ENCODE data around the gene NDFIP1. TPM values are rescaled to one million over a fixed set of nuclear protein-coding genes. Genes with fewer than 3 reads are reported as not detected.

NDFIP1 gene
- total RNA-seq, 2 donors from 2014 or later = 37.1 to 56.9 TPM

- intact Hi-C loops (cut with DNase I) = loop anchor here (5.0 to 10.0 kb wide), 2 partner anchors 124 to 477 kb away; no protein-coding TSS in a partner anchor
- no peak overlapping the region for H3K9ac ChIP-seq (ENCODE audit: low read depth in 2 of 2, low read length in 2 of 2)
- no peaks in the 10 kb centered on the region for H3K27me3 ChIP-seq
- TF ChIP-seq CTCF (IDR thresholded peaks at IDR 0.05) = no peak
- H3K27ac ChIP-seq = no peak overlapping the region
- no peak for DNase-seq
- no peaks in the 10 kb centered on the region for H3K9me3 ChIP-seq
- peaks cover 12% of the 10 kb centered on the region for H3K36me3 ChIP-seq
- H3K4me3 ChIP-seq = no peak overlapping the region
- H3K4me1 ChIP-seq = no peaks in the 10 kb centered on the region
These were observed 32.9 kb downstream of the NDFIP1 start for GRCh38 chr5:142141463-142141862.

- intact Hi-C loops (cut with DNase I) = loop anchor here (5.0 to 10.0 kb wide), 2 partner anchors 127 to 479 kb away; no protein-coding TSS in a partner anchor
- peaks cover 12% of the 10 kb centered on the region for H3K36me3 ChIP-seq
These were observed 35.3 kb downstream of the NDFIP1 start for GRCh38 chr5:142143878-142144277.

GRCh38 chr5:142145106-142145900, 36.7 kb downstream of the NDFIP1 start:
- peak; percentile 71 for TF ChIP-seq CTCF (IDR thresholded peaks at IDR 0.05)
- H3K27ac ChIP-seq = no peak overlapping the region
- no peak overlapping the region for H3K4me3 ChIP-seq
- peak; percentile 74 for DNase-seq
- peaks cover 12% of the 10 kb centered on the region for H3K36me3 ChIP-seq
- intact Hi-C loops (cut with DNase I) = loop anchor here (5.0 to 10.0 kb wide), 2 partner anchors 153 to 481 kb away; no protein-coding TSS in a partner anchor
- no peaks in the 10 kb centered on the region for H3K9me3 ChIP-seq
- no peak overlapping the region for H3K9ac ChIP-seq (ENCODE audit: low read depth in 2 of 2, low read length in 2 of 2)
- H3K27me3 ChIP-seq = no peaks in the 10 kb centered on the region
- no peaks in the 10 kb centered on the region for H3K4me1 ChIP-seq

More at GRCh38 chr5:142143878-142144277, 35.3 kb downstream of the NDFIP1 start:
- Histone ChIP-seq H3K27ac (no peak overlapping the region), H3K9me3 (no peaks in the 10 kb centered on the region), H3K9ac (ENCODE audit: low read depth in 2 of 2, low read length in 2 of 2) (no peak overlapping the region), H3K27me3 (no peaks in the 10 kb centered on the region), H3K4me3 (no peak overlapping the region), H3K4me1 (no peaks in the 10 kb centered on the region)
- TF ChIP-seq CTCF (IDR thresholded peaks at IDR 0.05) = peak; percentile 36
- no peak for DNase-seq

- intact Hi-C loops (cut with DNase I) = loop anchor here (5.0 to 10.0 kb wide), 2 partner anchors 157 to 485 kb away; no protein-coding TSS in a partner anchor
- Histone ChIP-seq H3K4me1 (no peaks in the 10 kb centered on the region), H3K27me3 (no peaks in the 10 kb centered on the region), H3K4me3 (no peak overlapping the region), H3K9me3 (no peaks in the 10 kb centered on the region), H3K27ac (no peak overlapping the region), H3K36me3 (peaks cover 12% of the 10 kb centered on the region), H3K9ac (ENCODE audit: low read depth in 2 of 2, low read length in 2 of 2) (no peak overlapping the region)
- DNase-seq = no peak
- TF ChIP-seq CTCF (IDR thresholded peaks at IDR 0.05) = no peak
These were observed 40.8 kb downstream of the NDFIP1 start for GRCh38 chr5:142149363-142149762.

GRCh38 chr5:142150431-142150830, 41.9 kb downstream of the NDFIP1 start:
- Histone ChIP-seq H3K9ac (ENCODE audit: low read depth in 2 of 2, low read length in 2 of 2) (no peak overlapping the region), H3K9me3 (no peaks in the 10 kb centered on the region), H3K36me3 (peaks cover 9% of the 10 kb centered on the region), H3K27me3 (no peaks in the 10 kb centered on the region), H3K4me3 (no peak overlapping the region), H3K27ac (no peak overlapping the region), H3K4me1 (no peaks in the 10 kb centered on the region)
- intact Hi-C loops (cut with DNase I) = loop anchor here (10.0 kb wide), 2 partner anchors 174 to 544 kb away; partner anchors contain the start of gene SPRY4
- no peak for TF ChIP-seq CTCF (IDR thresholded peaks at IDR 0.05)
- DNase-seq = no peak
